HG02588 (cell line): ENCODE measurements around the gene ZNF362.
"Not testable (repeated sequence)": the region's sequence is repeated elsewhere in the genome, so short reads cannot be mapped to it uniquely, and the experiment has no call there.

ENCODE experiments used
- ATAC-seq: cut with Tn5 transposase; IDR thresholded peaks from one replicate; pipeline ENCODE4 v1.9.1; 2021; ENCODE audit warnings: mild to moderate bottlenecking, moderate library complexity; ENCODE audit not compliant: unreplicated experiment

The ZNF362 gene

GRCh38 chr1:33256471-33257206 is at the start of gene ZNF362:
ZNF362 (plus strand) TSS chr1:33256492; CDS start chr1:33270575, 14,083 bp downstream.
- no peak for ATAC-seq

- ATAC-seq = no peak
Measured at GRCh38 chr1:33211972-33212371, 44.3 kb upstream of the ZNF362 start.

GRCh38 chr1:33219886-33220661 is 36.2 kb upstream of the ZNF362 start:
- ATAC-seq = no peak

- no peak for ATAC-seq
Measured at GRCh38 chr1:33220676-33221384, 35.5 kb upstream of the ZNF362 start.

- ATAC-seq = no peak
Measured at GRCh38 chr1:33221385-33221758, 34.9 kb upstream of the ZNF362 start.

GRCh38 chr1:33222381-33222780 is 33.9 kb upstream of the ZNF362 start:
- ATAC-seq = no peak

- no peak for ATAC-seq
Measured at GRCh38 chr1:33224166-33224707, 32.1 kb upstream of the ZNF362 start.

GRCh38 chr1:33225586-33225985 is 30.7 kb upstream of the ZNF362 start:
- ATAC-seq = no peak

- ATAC-seq = no peak
Measured at GRCh38 chr1:33228935-33229487, 27.3 kb upstream of the ZNF362 start.

GRCh38 chr1:33231166-33231565 is 25.1 kb upstream of the ZNF362 start:
- no peak for ATAC-seq

- ATAC-seq = no peak
Measured at GRCh38 chr1:33232716-33233115, 23.6 kb upstream of the ZNF362 start.

GRCh38 chr1:33234131-33234530 is 22.2 kb upstream of the ZNF362 start:
- no peak for ATAC-seq

- ATAC-seq = no peak
Measured at GRCh38 chr1:33234588-33234990, 21.7 kb upstream of the ZNF362 start.

- ATAC-seq = no peak
Measured at GRCh38 chr1:33235521-33235920, 20.8 kb upstream of the ZNF362 start.

GRCh38 chr1:33236498-33236897 is 19.8 kb upstream of the ZNF362 start:
- ATAC-seq = no peak

- no peak for ATAC-seq
Measured at GRCh38 chr1:33237579-33237978, 18.7 kb upstream of the ZNF362 start.

GRCh38 chr1:33238194-33238724 is 18.0 kb upstream of the ZNF362 start:
- ATAC-seq = not testable (repeated sequence)

- not testable (repeated sequence) for ATAC-seq
Measured at GRCh38 chr1:33239410-33239809, 16.9 kb upstream of the ZNF362 start.

- ATAC-seq = no peak
Measured at GRCh38 chr1:33241866-33242265, 14.4 kb upstream of the ZNF362 start.

- no peak for ATAC-seq
Measured at GRCh38 chr1:33242652-33243051, 13.6 kb upstream of the ZNF362 start.
